H1 (cell line): ENCODE data around the gene AKAP9. TPM values are rescaled to one million over a fixed set of nuclear protein-coding genes. Genes with fewer than 3 reads are reported as not detected.

Experiments
- CTCF ChIA-PET: fragments of 300-600 bp; sonication (Branson Sonifier 250); formaldehyde crosslinking; loops from one replicate; lab custom pipeline; 2021; ENCODE audit not compliant: partially characterized antibody; lab: Charles Lee
- POLR2A ChIA-PET: fragments of 300-600 bp; sonication (Branson Sonifier 250); formaldehyde crosslinking; loops from one replicate; lab custom pipeline; 2021; ENCODE audit warnings: inconsistent platforms; ENCODE audit not compliant: partially characterized antibody; lab: Charles Lee
- DNase-seq, 2 experiments: peaks; one replicate each; pipeline versions ENCODE4 v3.0.0 to v3.0.0-alpha.2; 2010 to 2022; ENCODE audit warnings: low spot score in 2 of 2, low read depth in 1 of 2, mixed read lengths in 1 of 2
- FAIRE-seq: peaks from 2 replicates; lab custom pipeline; 2011; peaks lifted over from hg19 to GRCh38; lab: Jason Lieb, UNC
- H2AFZ ChIP-seq: 2 replicates; pipeline ENCODE4 v1.8.1; 2012; ENCODE audit warnings: low read length, inconsistent platforms
- H2AK5ac ChIP-seq: 2 replicates; pipeline ENCODE4 v1.6.1; 2013; ENCODE audit warnings: low read depth, low read length
- H2BK120ac ChIP-seq: replicated peaks from 2 replicates; pipeline ENCODE3; 2013; ENCODE audit warnings: low read depth, low read length, inconsistent platforms
- H2BK12ac ChIP-seq: 2 replicates; pipeline ENCODE4 v1.6.1; 2013; ENCODE audit warnings: low read depth, low read length
- H2BK15ac ChIP-seq: 2 replicates; pipeline ENCODE4 v1.6.1; 2013; ENCODE audit warnings: low read length
- H2BK20ac ChIP-seq: 2 replicates; pipeline ENCODE4 v1.6.1; 2013; ENCODE audit warnings: low read length
- H2BK5ac ChIP-seq: 2 replicates; pipeline ENCODE4 v1.6.1; 2013; ENCODE audit warnings: low read depth, low read length
- H3K14ac ChIP-seq: 2 replicates; pipeline ENCODE4 v1.6.1; 2013; ENCODE audit warnings: inconsistent platforms; ENCODE audit not compliant: insufficient read length
- H3K18ac ChIP-seq: 2 replicates; pipeline ENCODE4 v1.6.1; 2013; ENCODE audit warnings: low read length; ENCODE audit errors: extremely low read depth
- H3K23ac ChIP-seq: 2 replicates; pipeline ENCODE4 v1.6.1; 2013; ENCODE audit warnings: inconsistent platforms; ENCODE audit not compliant: insufficient read length
- H3K23me2 ChIP-seq: 2 replicates; pipeline ENCODE4 v1.6.1; 2013; ENCODE audit warnings: low read depth, low read length
- H3K27ac ChIP-seq: 2 replicates; pipeline ENCODE4 v1.6.1; 2011; ENCODE audit warnings: low read depth, low read length, inconsistent platforms
- H3K27me3 ChIP-seq, 4 experiments: replicated peaks in 1 of 4; 1 replicate in 1 of 4; 2 replicates in 3 of 4; pipeline versions ENCODE4 v1.6.1 to v1.8.1; 2011 to 2013; ENCODE audit warnings: low read length in 3 of 4, mild to moderate bottlenecking in 3 of 4, inconsistent platforms in 2 of 4, mixed read lengths in 2 of 4, moderate library complexity in 1 of 4; ENCODE audit not compliant: control insufficient read depth in 3 of 4, insufficient read depth in 3 of 4; ENCODE audit errors: extremely low read depth in 1 of 4
- H3K36me3 ChIP-seq, 4 experiments: 2 replicates each; pipeline versions ENCODE4 v1.6.1 to v1.8.1; 2011 to 2013; ENCODE audit warnings: mild to moderate bottlenecking in 4 of 4, low read length in 3 of 4, moderate library complexity in 2 of 4, control low read depth in 1 of 4, inconsistent platforms in 1 of 4; ENCODE audit not compliant: insufficient read depth in 4 of 4, control insufficient read depth in 2 of 4
- H3K4ac ChIP-seq: replicated peaks from 2 replicates; pipeline ENCODE3; 2013; ENCODE audit warnings: low read length, low read depth, mixed read lengths, inconsistent platforms; ENCODE audit not compliant: insufficient read length
- H3K4me1 ChIP-seq, 4 experiments: replicated peaks in 1 of 4; 1 replicate in 1 of 4; 2 replicates in 3 of 4; pipeline versions ENCODE4 v1.6.1 to v1.8.1; 2011 to 2013; ENCODE audit warnings: low read length in 3 of 4, inconsistent platforms in 2 of 4, mixed read lengths in 1 of 4; ENCODE audit not compliant: insufficient read depth in 4 of 4, control insufficient read depth in 3 of 4
- H3K4me2 ChIP-seq, 2 experiments: 2 replicates each; pipeline versions ENCODE4 v1.6.1 to v1.8.1; 2011 to 2013; ENCODE audit warnings: low read depth in 2 of 2, low read length in 2 of 2, control low read depth in 1 of 2, inconsistent platforms in 1 of 2, mild to moderate bottlenecking in 1 of 2; ENCODE audit not compliant: insufficient read depth in 1 of 2
- H3K4me3 ChIP-seq, 4 experiments: fragments of 200-600, 300-600 bp in 1 of 4; sonication (generic), shearing (Covaris generic), sonication (Bioruptor Twin) in 1 of 4; 2 replicates each; pipeline versions ENCODE4 v1.5.1 to v1.8.1; 2011 to 2016; ENCODE audit warnings: low read length in 4 of 4, low read depth in 3 of 4, control low read depth in 2 of 4, inconsistent platforms in 2 of 4, mild to moderate bottlenecking in 2 of 4, mixed read lengths in 1 of 4, moderate library complexity in 1 of 4; ENCODE audit not compliant: insufficient read depth in 2 of 4; ENCODE audit errors: extremely low read depth in 1 of 4
- H3K56ac ChIP-seq: replicated peaks from 2 replicates; pipeline ENCODE3; 2013; ENCODE audit warnings: low read depth, mild to moderate bottlenecking, mixed read lengths, low read length, inconsistent platforms; ENCODE audit not compliant: insufficient read length
- H3K79me1 ChIP-seq: 2 replicates; pipeline ENCODE4 v1.6.1; 2013; ENCODE audit warnings: low read depth, low read length, control low read depth
- H3K79me2 ChIP-seq, 2 experiments: 2 replicates each; pipeline versions ENCODE4 v1.6.1 to v1.8.1; 2012 to 2013; ENCODE audit warnings: low read length in 2 of 2, mild to moderate bottlenecking in 2 of 2, inconsistent platforms in 1 of 2; ENCODE audit not compliant: insufficient read depth in 2 of 2, control insufficient read depth in 1 of 2
- H3K9ac ChIP-seq, 4 experiments: replicated peaks in 1 of 4; 1 replicate in 1 of 4; 2 replicates in 3 of 4; pipeline versions ENCODE4 v1.6.1 to v1.8.1; 2011 to 2013; ENCODE audit warnings: low read depth in 3 of 4, low read length in 3 of 4, control low read depth in 2 of 4, mild to moderate bottlenecking in 2 of 4, moderate library complexity in 2 of 4, inconsistent platforms in 1 of 4; ENCODE audit errors: extremely low read depth in 1 of 4
- H3K9me3 ChIP-seq, 2 experiments: 2 replicates each; pipeline versions ENCODE4 v1.6.1 to v1.8.1; 2012 to 2013; ENCODE audit warnings: mild to moderate bottlenecking in 2 of 2, moderate library complexity in 2 of 2, control low read depth in 1 of 2, inconsistent platforms in 1 of 2, low read depth in 1 of 2, low read length in 1 of 2, mixed read lengths in 1 of 2; ENCODE audit not compliant: insufficient read depth in 2 of 2
- H4K20me1 ChIP-seq, 2 experiments: replicated peaks in 1 of 2; 2 replicates each; pipeline versions ENCODE3 to v1.8.1; 2011 to 2013; ENCODE audit warnings: inconsistent platforms in 2 of 2, low read length in 2 of 2, mild to moderate bottlenecking in 1 of 2; ENCODE audit not compliant: insufficient read depth in 2 of 2, control insufficient read depth in 1 of 2
- H4K5ac ChIP-seq: 2 replicates; pipeline ENCODE4 v1.6.1; 2013; ENCODE audit warnings: low read length, low read depth, mixed read lengths, inconsistent platforms; ENCODE audit not compliant: insufficient read length
- H4K8ac ChIP-seq: 2 replicates; pipeline ENCODE4 v1.8.0; 2013; ENCODE audit warnings: mild to moderate bottlenecking, moderate library complexity, low read length, inconsistent platforms; ENCODE audit not compliant: insufficient read depth; ENCODE audit errors: extremely low read depth
- H4K91ac ChIP-seq: replicated peaks from 2 replicates; pipeline ENCODE3; 2013; ENCODE audit warnings: low read length, mixed read lengths, inconsistent platforms; ENCODE audit not compliant: insufficient read length
- EGR1 ChIP-seq: IDR thresholded peaks from 2 replicates; pipeline ENCODE4 v1.6.1; 2011; ENCODE audit warnings: low read depth, low read length, borderline replicate concordance
- EP300 ChIP-seq, 2 experiments: IDR thresholded peaks; 1 replicate in 1 of 2; 2 replicates in 1 of 2; pipeline ENCODE4 v1.6.1; 2011 to 2012; ENCODE audit warnings: low read depth in 2 of 2, low read length in 2 of 2, mild to moderate bottlenecking in 2 of 2, borderline replicate concordance in 1 of 2, inconsistent platforms in 1 of 2, moderate library complexity in 1 of 2
- WGBS, 2 experiments: shearing (Covaris generic) in 1 of 2; methylation state at CpG; one replicate each; pipeline versions ENCODE4 v1.1.6 to v1.1.7; 2013 to 2015; ENCODE audit warnings: low lambda C conversion rate in 2 of 2, mixed read lengths in 2 of 2, inconsistent platforms in 1 of 2, low coverage in 1 of 2, missing lambda C conversion rate in 1 of 2; ENCODE audit not compliant: insufficient replicate concordance in 2 of 2, insufficient coverage in 1 of 2, insufficient read length in 1 of 2; ENCODE audit errors: extremely low coverage in 1 of 2, missing lambda C conversion rate in 1 of 2; 5-methylcytosine and 5-hydroxymethylcytosine counted together
- polyA plus RNA-seq, 7 experiments: library from polyadenylated mRNA; depleted of rRNA in 3 of 7; stranded (reverse) in 5 of 7; unstranded in 2 of 7; fragments of >200 nt in 5 of 7; fragments of 200-250 nt in 2 of 7; gene quantifications; 1 replicate in 5 of 7; 2 replicates in 1 of 7; 4 replicates in 1 of 7; pipeline versions ENCODE4 v1.2.1 to v1.2.3, GENCODE V29; 2011 to 2013; ENCODE audit warnings: missing spikeins in 2 of 7, mixed read lengths in 2 of 7
- total RNA-seq: library from RNA; stranded (reverse); fragmentation: NEBNext Ultra II Directional; extraction: Animal tissue kit (Norgen Biotek cat#: 25700); gene quantifications from 2 replicates; pipeline ENCODE4 v1.2.1, GENCODE V29; 2021

AKAP9 gene
- total and polyA plus RNA-seq, 2 of the 8 experiments (the other 6 are each of a cell fraction or from before 2014, with no cell fraction given), result 6.2 to 26.3 TPM

DNA sequence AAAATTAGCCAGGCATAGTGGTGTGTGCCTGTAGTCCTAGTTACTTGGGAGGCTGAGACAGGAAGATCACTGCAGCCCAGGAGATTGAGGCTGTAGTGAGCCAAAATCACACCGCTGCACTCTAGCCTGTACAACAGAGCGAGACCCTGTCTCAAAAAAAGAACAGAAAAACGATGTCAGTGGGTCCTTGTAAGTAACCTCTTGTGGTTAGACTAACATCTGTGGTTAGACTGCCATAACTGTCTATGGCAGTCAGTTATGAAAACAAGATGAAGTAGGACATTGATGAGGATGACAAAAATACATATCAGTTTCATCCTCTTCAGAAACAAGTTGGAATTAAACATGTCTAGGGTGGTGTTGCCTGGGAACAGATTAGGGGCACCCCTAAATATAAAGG lies 53.3 kb downstream of the AKAP9 start:
- POLR2A ChIA-PET, result no interaction called here
- H3K14ac ChIP-seq, result no peak overlapping the region
- H3K27me3 ChIP-seq, result no peaks in the 10 kb centered on the region
- CTCF ChIA-PET, result no interaction called here
- DNase-seq, result no peak
- no peak for FAIRE-seq
- H3K4me1 ChIP-seq, result no peaks in the 10 kb centered on the region
- H2BK12ac ChIP-seq, result no peak overlapping the region
- 90% methylated on average over 3 of the region's 3 CpGs; no CpG with 5 or more reads in 1 of the 2 experiments for whole genome bisulfite sequencing, 2 experiments
- no peak overlapping the region for H3K18ac ChIP-seq
- no peak overlapping the region for H3K23ac ChIP-seq
- no peak overlapping the region for H2BK20ac ChIP-seq
- no peaks in the 10 kb centered on the region for H3K9me3 ChIP-seq
- no peaks in the 10 kb centered on the region for H3K79me2 ChIP-seq
- no peak overlapping the region for H3K4ac ChIP-seq
- no peaks in the 10 kb centered on the region for H4K20me1 ChIP-seq
- no peak overlapping the region for H3K9ac ChIP-seq
- H2AK5ac ChIP-seq, result no peak overlapping the region
- no peak overlapping the region for H4K8ac ChIP-seq
- no peak overlapping the region for H3K4me3 ChIP-seq
- no peak overlapping the region for H2BK15ac ChIP-seq
- H4K91ac ChIP-seq, result no peak overlapping the region
- H2AFZ ChIP-seq, result no peak overlapping the region
- peaks cover 2 to 9% (median 4%) of the 10 kb centered on the region in 4 experiments; a peak in 7 of 8 replicates for H3K36me3 ChIP-seq
- H3K79me1 ChIP-seq, result no peaks in the 10 kb centered on the region
- H2BK120ac ChIP-seq, result no peak overlapping the region
- H4K5ac ChIP-seq, result no peak overlapping the region
- no peak overlapping the region for H3K4me2 ChIP-seq
- no peak overlapping the region for H3K27ac ChIP-seq
- TF ChIP-seq EP300 (IDR thresholded peaks at IDR 0.05; ENCODE audit: borderline replicate concordance in 1 of 2, low read depth in 2 of 2, low read length in 2 of 2) (no peak), EGR1 (no peak)
- no peak overlapping the region for H2BK5ac ChIP-seq
- no peak overlapping the region for H3K56ac ChIP-seq
- no peaks in the 10 kb centered on the region for H3K23me2 ChIP-seq
